HFFc6 (cell line): ENCODE results near the gene PHACTR4. TPM values are rescaled to one million over a fixed set of nuclear protein-coding genes. Genes with fewer than 3 reads are reported as not detected.

ENCODE experiments used
- DNase-seq: peaks from one replicate; pipeline ENCODE4 v3.0.0-alpha.2; 2018
- H3K27ac Mint-ChIP-seq: 2 replicates; pipeline ENCODE4 v1.8.0; 2020; ENCODE audit warnings: mild to moderate bottlenecking, mixed read lengths
- H3K27me3 Mint-ChIP-seq: 2 replicates; pipeline ENCODE4 v1.8.0; 2021; ENCODE audit warnings: mild to moderate bottlenecking, moderate library complexity, mixed read lengths; ENCODE audit not compliant: insufficient read depth
- H3K36me3 Mint-ChIP-seq: 2 replicates; pipeline ENCODE4 v1.8.0; 2021; ENCODE audit warnings: low read depth, mixed read lengths
- H3K4me1 Mint-ChIP-seq: 2 replicates; pipeline ENCODE4 v1.8.0; 2020; ENCODE audit warnings: low read depth, mixed read lengths
- H3K4me3 Mint-ChIP-seq: 2 replicates; pipeline ENCODE4 v1.8.0; 2020; ENCODE audit warnings: mild to moderate bottlenecking, moderate library complexity, mixed read lengths
- H3K9me3 Mint-ChIP-seq: 2 replicates; pipeline ENCODE4 v1.8.0; 2020; ENCODE audit warnings: mild to moderate bottlenecking, mixed read lengths
- CTCF ChIP-seq: fragments of 200-600 bp; sonication (generic); IDR thresholded peaks from 2 replicates; pipeline ENCODE4 v1.5.0; 2021; ENCODE audit warnings: antibody characterized with exemption, mild to moderate bottlenecking
- total RNA-seq, 6 experiments: library from RNA; stranded (reverse); fragmentation: NEBNext Ultra II Directional; extraction: Animal tissue kit (Norgen Biotek cat#: 25700); gene quantifications; 2 replicates in 1 of 6; 3 replicates in 5 of 6; pipeline ENCODE4 v1.2.3, GENCODE V29; 2021

Gene PHACTR4
- total RNA-seq, 6 experiments from 2014 or later = 19.9 to 24.4 (median 23.8) TPM

- peaks cover 21% of the 10 kb centered on the region for H3K4me1 Mint-ChIP-seq
- DNase-seq = peak; percentile 11
- no peak overlapping the region for H3K4me3 Mint-ChIP-seq
- no peaks in the 10 kb centered on the region for H3K9me3 Mint-ChIP-seq
- peak overlapping the region; percentile 40; the same call in 1 of the 2 replicates for H3K27ac Mint-ChIP-seq
- TF ChIP-seq CTCF = no peak
- H3K27me3 Mint-ChIP-seq = no peaks in the 10 kb centered on the region; the same call in 1 of the 2 replicates
- peaks cover 12% of the 10 kb centered on the region for H3K36me3 Mint-ChIP-seq
Measured at GRCh38 chr1:28526886-28527285, 157.3 kb downstream of the PHACTR4 start.

- no peak for TF ChIP-seq CTCF
- Mint-ChIP-seq H3K9me3 (no peaks in the 10 kb centered on the region), H3K4me1 (peaks cover 18% of the 10 kb centered on the region), H3K27me3 (no peaks in the 10 kb centered on the region), H3K4me3 (no peak overlapping the region), H3K36me3 (peaks cover 20% of the 10 kb centered on the region), H3K27ac (no peak overlapping the region)
- DNase-seq = no peak
Measured at GRCh38 chr1:28530456-28530855, 160.9 kb downstream of the PHACTR4 start.

- Mint-ChIP-seq H3K27me3 (no peaks in the 10 kb centered on the region), H3K4me1 (no peaks in the 10 kb centered on the region), H3K4me3 (no peak overlapping the region), H3K27ac (no peak overlapping the region), H3K9me3 (no peaks in the 10 kb centered on the region), H3K36me3 (peaks cover 26% of the 10 kb centered on the region)
- no peak for DNase-seq
- no peak for TF ChIP-seq CTCF
Measured at GRCh38 chr1:28534671-28535070, 165.1 kb downstream of the PHACTR4 start.

GRCh38 chr1:28535180-28535579 is 165.6 kb downstream of the PHACTR4 start:
- no peak for TF ChIP-seq CTCF
- no peaks in the 10 kb centered on the region for H3K4me1 Mint-ChIP-seq
- no peak overlapping the region for H3K27ac Mint-ChIP-seq
- H3K9me3 Mint-ChIP-seq = no peaks in the 10 kb centered on the region
- no peak for DNase-seq
- no peak overlapping the region for H3K4me3 Mint-ChIP-seq
- no peaks in the 10 kb centered on the region for H3K27me3 Mint-ChIP-seq
- H3K36me3 Mint-ChIP-seq = peaks cover 26% of the 10 kb centered on the region

- no peak for TF ChIP-seq CTCF
- Mint-ChIP-seq H3K36me3 (peaks cover 11% of the 10 kb centered on the region), H3K27ac (no peak overlapping the region), H3K9me3 (no peaks in the 10 kb centered on the region), H3K4me1 (no peaks in the 10 kb centered on the region), H3K27me3 (no peaks in the 10 kb centered on the region; the same call in 1 of the 2 replicates), H3K4me3 (no peak overlapping the region)
- no peak for DNase-seq
Measured at GRCh38 chr1:28537457-28538199, 168.1 kb downstream of the PHACTR4 start.
